HepG2 (cell line): ENCODE results near the gene MAP2K5. TPM values are rescaled to one million over a fixed set of nuclear protein-coding genes. Genes with fewer than 3 reads are reported as not detected.

Experiments
- ATF1 ChIP-seq: IDR thresholded peaks from 2 replicates; pipeline ENCODE4 v1.6.1; 2016; ENCODE audit warnings: mild to moderate bottlenecking, control low read depth
- ATF2 ChIP-seq: sonication (generic); formaldehyde crosslinking; IDR thresholded peaks from 2 replicates; pipeline ENCODE4 v1.4.0; 2020; ENCODE audit warnings: missing genetic modification reagents
- CBX5 ChIP-seq: sonication (generic); formaldehyde crosslinking; IDR thresholded peaks from 2 replicates; pipeline ENCODE4 v1.4.0; 2020; ENCODE audit warnings: missing genetic modification reagents, borderline replicate concordance
- FOXK1 ChIP-seq: sonication (generic); formaldehyde crosslinking; IDR thresholded peaks from 2 replicates; pipeline ENCODE4 v1.4.0; 2020; ENCODE audit warnings: low read depth, missing genetic modification reagents, borderline replicate concordance
- GATAD2A ChIP-seq: IDR thresholded peaks from 2 replicates; pipeline ENCODE4 v1.6.1; 2016
- KDM4B ChIP-seq: sonication (generic); formaldehyde crosslinking; IDR thresholded peaks from 2 replicates; pipeline ENCODE4 v1.4.0; 2020; ENCODE audit warnings: missing genetic modification reagents
- KDM5A ChIP-seq: fragments of 200-600 bp; sonication (generic); IDR thresholded peaks from 2 replicates; pipeline ENCODE4 v1.7.0; 2018; ENCODE audit warnings: antibody characterized with exemption, mild to moderate bottlenecking, low read length, borderline replicate concordance
- LCORL ChIP-seq, 2 experiments: fragments of 450-650 bp in 1 of 2; sonication (generic) in 1 of 2; formaldehyde crosslinking in 1 of 2; IDR thresholded peaks; 2 replicates each; pipeline versions ENCODE4 v1.5.0 to v1.6.1; 2017 to 2020; ENCODE audit warnings: antibody characterized with exemption in 1 of 2, missing genetic modification reagents in 1 of 2
- MEIS1 ChIP-seq: sonication (generic); formaldehyde crosslinking; IDR thresholded peaks from 2 replicates; pipeline ENCODE4 v1.9.0; 2021; ENCODE audit warnings: mild to moderate bottlenecking, missing genetic modification reagents, moderate library complexity, borderline replicate concordance
- MIER3 ChIP-seq: IDR thresholded peaks from 2 replicates; pipeline ENCODE4 v1.6.1; 2016; ENCODE audit warnings: missing compliant biosample characterization, borderline replicate concordance
- NR2F6 ChIP-seq, 2 experiments: IDR thresholded peaks; 2 replicates each; pipeline ENCODE4 v1.6.1; 2016; ENCODE audit warnings: antibody characterized with exemption in 1 of 2, mild to moderate bottlenecking in 1 of 2
- PPARG ChIP-seq: conservative IDR thresholded peaks from 2 replicates; pipeline ENCODE4 v1.6.1; 2016; ENCODE audit warnings: missing biosample characterization, missing genetic modification reagents
- RFX3 ChIP-seq: IDR thresholded peaks from 2 replicates; pipeline ENCODE4 v1.6.1; 2016; ENCODE audit warnings: missing biosample characterization, missing genetic modification reagents
- SIN3A ChIP-seq: IDR thresholded peaks from 2 replicates; pipeline ENCODE4 v1.6.1; 2011; ENCODE audit warnings: low read depth, mild to moderate bottlenecking, control low read depth, low read length, borderline replicate concordance
- SIN3B ChIP-seq: fragments of 150-350 bp; IDR thresholded peaks from 2 replicates; pipeline ENCODE4 v1.6.1; 2014; ENCODE audit warnings: low read length
- SOX13 ChIP-seq, 3 experiments: fragments of 450-650 bp in 1 of 3; sonication (generic) in 1 of 3; formaldehyde crosslinking in 1 of 3; IDR thresholded peaks in 2 of 3; conservative IDR thresholded peaks in 1 of 3; 2 replicates each; pipeline versions ENCODE4 v1.5.0 to v1.6.1; 2016 to 2020; ENCODE audit warnings: antibody characterized with exemption in 1 of 3, mild to moderate bottlenecking in 1 of 3, missing compliant biosample characterization in 1 of 3, missing genetic modification reagents in 1 of 3, moderate library complexity in 1 of 3
- TRIM24 ChIP-seq: sonication (generic); formaldehyde crosslinking; IDR thresholded peaks from 2 replicates; pipeline ENCODE4 v1.8.0; 2022; ENCODE audit warnings: mild to moderate bottlenecking, missing genetic modification reagents
- ZFY ChIP-seq: sonication (generic); formaldehyde crosslinking; IDR thresholded peaks from 2 replicates; pipeline ENCODE4 v1.4.0; 2020; ENCODE audit warnings: missing genetic modification reagents
- ZNF12 ChIP-seq: sonication (generic); formaldehyde crosslinking; IDR thresholded peaks from 2 replicates; pipeline ENCODE4 v1.5.0; 2020; ENCODE audit warnings: missing genetic modification reagents
- ZNF121 ChIP-seq: sonication (generic); formaldehyde crosslinking; IDR thresholded peaks from 2 replicates; pipeline ENCODE4 v1.5.0; 2020; ENCODE audit warnings: mild to moderate bottlenecking, missing genetic modification reagents
- ZNF331 ChIP-seq: sonication (generic); formaldehyde crosslinking; IDR thresholded peaks from 2 replicates; pipeline ENCODE4 v1.4.0; 2020; ENCODE audit warnings: missing genetic modification reagents
- ZNF362 ChIP-seq: sonication (generic); formaldehyde crosslinking; IDR thresholded peaks from 2 replicates; pipeline ENCODE4 v1.4.0; 2020; ENCODE audit warnings: missing genetic modification reagents, mild to moderate bottlenecking, borderline replicate concordance
- ZNF430 ChIP-seq: sonication (generic); formaldehyde crosslinking; IDR thresholded peaks from 2 replicates; pipeline ENCODE4 v1.9.0; 2021; ENCODE audit warnings: mild to moderate bottlenecking, missing genetic modification reagents
- ZNF432 ChIP-seq: sonication (generic); formaldehyde crosslinking; IDR thresholded peaks from 2 replicates; pipeline ENCODE4 v1.5.0; 2020; ENCODE audit warnings: missing genetic modification reagents, mild to moderate bottlenecking, borderline replicate concordance
- ZNF558 ChIP-seq: sonication (generic); formaldehyde crosslinking; IDR thresholded peaks from 2 replicates; pipeline ENCODE4 v1.9.0; 2022; ENCODE audit warnings: mild to moderate bottlenecking, missing genetic modification reagents, borderline replicate concordance
- ZNF75D ChIP-seq: sonication (generic); formaldehyde crosslinking; IDR thresholded peaks from 2 replicates; pipeline ENCODE4 v1.8.1; 2023; ENCODE audit warnings: missing genetic modification reagents, mild to moderate bottlenecking, borderline replicate concordance
- polyA plus RNA-seq, 8 experiments: library from polyadenylated mRNA; depleted of rRNA in 3 of 8; stranded (reverse) in 7 of 8; unstranded in 1 of 8; fragments of >200 nt; fragmentation: Illumina TruSeq in 4 of 8; extraction: Trizol in 4 of 8; gene quantifications; 2 replicates each; pipeline versions ENCODE4 v1.2.1 to v1.2.3, GENCODE V29; 2011 to 2016; ENCODE audit warnings: low read depth in 4 of 8, missing spikeins in 1 of 8, mixed read lengths in 1 of 8; ENCODE audit not compliant: insufficient read depth in 1 of 8
- total RNA-seq, 5 experiments: library from RNA; depleted of rRNA; stranded (reverse); fragments of >200 nt; fragmentation: Illumina TruSeq; extraction: Trizol; gene quantifications; 2 replicates each; pipeline ENCODE4 v1.2.3, GENCODE V29; 2016; ENCODE audit warnings: low read depth in 1 of 5

MAP2K5 gene
- total and polyA plus RNA-seq, 2 of the 13 experiments (the other 11 are each of a cell fraction or from before 2014, with no cell fraction given) = 4.0 to 4.3 TPM

GRCh38 chr15:67839499-67839928 lies 297.0 kb downstream of the MAP2K5 start (continued):
- TF ChIP-seq ZNF121 (CRISPR knock-in tag) = peak; percentile 38; the same call in 1 of the 2 replicates
- TF ChIP-seq ZNF12 (CRISPR knock-in tag) = 0 out of 2 replicates have a peak, but pooled peaks have one; percentile 12
- TF ChIP-seq ZNF331 = peak; percentile 48; the same call in 1 of the 2 replicates
- no peak for TF ChIP-seq CBX5 (CRISPR knock-in tag)
- TF ChIP-seq MIER3 (CRISPR knock-in tag) = peak; percentile 50; the same call in 1 of the 2 replicates
- 0 out of 2 replicates have a peak, but pooled peaks have one; percentile 2 for TF ChIP-seq ZFY (CRISPR knock-in tag)
- TF ChIP-seq TRIM24 (CRISPR knock-in tag) = no peak
- TF ChIP-seq ZNF362 (CRISPR knock-in tag) = 0 out of 2 replicates have a peak, but pooled peaks have one; percentile 27
- 0 out of 2 replicates have a peak, but pooled peaks have one; percentile 48 for TF ChIP-seq KDM4B (CRISPR knock-in tag)
- TF ChIP-seq PPARG (CRISPR knock-in tag) = 0 out of 2 replicates have a peak, but pooled peaks have one; percentile 9
- TF ChIP-seq RFX3 (CRISPR knock-in tag) = 0 out of 2 replicates have a peak, but pooled peaks have one; percentile 7
- no peak for TF ChIP-seq SOX13 (IDR thresholded peaks at IDR 0.05)
- peak in 1 of 2 experiments; percentile 8; a peak in 1 of 4 replicates for TF ChIP-seq SOX13 (CRISPR knock-in tag; conservative IDR thresholded peaks at IDR 0.05 in 1 of 2, IDR thresholded peaks at IDR 0.05 in 1 of 2)
- TF ChIP-seq ATF2 = peak; percentile 30; the same call in 1 of the 2 replicates
- TF ChIP-seq FOXK1 = 0 out of 2 replicates have a peak, but pooled peaks have one; percentile 14
- 0 out of 2 replicates have a peak, but pooled peaks have one; percentile 3 for TF ChIP-seq ZNF430 (CRISPR knock-in tag)
- 0 out of 2 replicates have a peak, but pooled peaks have one; percentile 34 for TF ChIP-seq SIN3A
- peak; percentile 55; the same call in 1 of the 2 replicates for TF ChIP-seq ATF1
- TF ChIP-seq SIN3B = no peak; the same call in 1 of the 2 replicates
- no peak for TF ChIP-seq KDM5A
- no peak for TF ChIP-seq LCORL (IDR thresholded peaks at IDR 0.05)
- no peak for TF ChIP-seq LCORL (CRISPR knock-in tag; IDR thresholded peaks at IDR 0.05)
- TF ChIP-seq ZNF75D (CRISPR knock-in tag) = no peak
- no peak for TF ChIP-seq NR2F6 (IDR thresholded peaks at IDR 0.05)
- TF ChIP-seq NR2F6 (CRISPR knock-in tag; IDR thresholded peaks at IDR 0.05) = 0 out of 2 replicates have a peak, but pooled peaks have one; percentile 5
- TF ChIP-seq MEIS1 (CRISPR knock-in tag) = peak; percentile 17; the same call in 1 of the 2 replicates
- TF ChIP-seq ZNF432 (CRISPR knock-in tag) = no peak
- peak; percentile 20; the same call in 1 of the 2 replicates for TF ChIP-seq GATAD2A (CRISPR knock-in tag)
- TF ChIP-seq ZNF558 (CRISPR knock-in tag) = no peak
- TF ChIP-seq, all 625 proteins: peak for 24
